Central memory CD8-positive, alpha-beta T cell (primary cell): ENCODE data around the gene SMIM5.

Experiments used
- ATAC-seq: fragments of 150-1000 bp; cut with Tn5 transposase; replicated peaks from 2 replicates; pipeline ENCODE4 v1.10.0; 2022; ENCODE audit warnings: mild to moderate bottlenecking, moderate FRiP score, moderate number of reproducible peaks; ENCODE audit not compliant: poor library complexity, severe bottlenecking; ENCODE audit errors: extremely low read depth
- DNase-seq, 2 donors: peaks; one replicate each; pipeline ENCODE4 v3.0.0; 2021; ENCODE audit warnings: low spot score in 2 of 2
- H3K27ac Mint-ChIP-seq: one replicate; pipeline ENCODE4 v1.8.0; 2022; ENCODE audit warnings: low read depth, mild to moderate bottlenecking, moderate library complexity, mixed read lengths
- H3K27me3 Mint-ChIP-seq: one replicate; pipeline ENCODE4 v1.8.0; 2022; ENCODE audit warnings: mixed read lengths
- H3K36me3 Mint-ChIP-seq: one replicate; pipeline ENCODE4 v1.8.0; 2022; ENCODE audit warnings: mild to moderate bottlenecking, moderate library complexity, mixed read lengths; ENCODE audit not compliant: insufficient read depth
- H3K4me1 Mint-ChIP-seq: one replicate; pipeline ENCODE4 v1.8.0; 2022; ENCODE audit warnings: mixed read lengths
- H3K4me3 Mint-ChIP-seq: one replicate; pipeline ENCODE4 v1.8.0; 2022; ENCODE audit warnings: mild to moderate bottlenecking, moderate library complexity, mixed read lengths
- H3K9me3 Mint-ChIP-seq: one replicate; pipeline ENCODE4 v1.8.0; 2022; ENCODE audit warnings: mixed read lengths

Gene SMIM5

GRCh38 chr17:75611851-75612429 is 21.3 kb upstream of the SMIM5 start:
- Mint-ChIP-seq H3K4me3 (no peak overlapping the region), H3K9me3 (no peaks in the 10 kb centered on the region), H3K27me3 (no peaks in the 10 kb centered on the region), H3K4me1 (no peaks in the 10 kb centered on the region), H3K36me3 (peaks cover 2% of the 10 kb centered on the region), H3K27ac (no peak overlapping the region)
- DNase-seq: no peak
- no peak for ATAC-seq

DNA sequence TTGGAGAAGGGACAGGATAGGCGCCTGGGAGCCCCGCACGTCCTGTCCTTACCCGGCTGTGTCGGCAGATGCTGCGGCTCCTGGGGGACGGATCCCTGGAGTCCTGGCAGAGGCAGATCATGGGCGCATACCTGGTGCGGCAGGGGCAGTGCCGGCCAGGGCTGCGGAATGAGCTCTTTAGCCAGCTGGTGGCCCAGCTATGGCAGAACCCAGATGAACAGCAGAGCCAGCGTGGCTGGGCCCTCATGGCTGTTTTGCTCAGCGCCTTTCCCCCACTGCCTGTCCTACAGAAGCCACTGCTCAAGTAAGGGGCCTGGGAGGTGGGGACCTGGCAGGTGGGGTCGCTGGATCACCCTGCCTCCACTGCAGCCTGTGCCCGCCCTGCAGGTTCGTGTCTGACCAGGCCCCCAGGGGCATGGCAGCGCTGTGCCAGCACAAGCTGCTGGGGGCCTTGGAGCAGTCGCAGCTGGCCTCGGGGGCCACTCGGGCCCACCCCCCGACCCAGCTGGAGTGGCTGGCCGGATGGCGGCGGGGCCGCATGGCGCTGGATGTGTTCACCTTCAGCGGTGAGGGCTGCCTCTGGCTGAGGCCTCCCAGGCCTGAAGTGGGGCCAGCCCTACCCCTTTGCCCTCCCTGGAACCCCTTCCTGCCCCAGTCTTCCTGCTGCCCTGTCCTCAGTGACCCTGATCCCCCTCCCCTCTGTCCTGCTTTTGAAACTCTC is 20.2 kb upstream of the SMIM5 start:
- Mint-ChIP-seq H3K9me3 (no peaks in the 10 kb centered on the region), H3K27ac (no peak overlapping the region), H3K4me3 (no peak overlapping the region), H3K36me3 (peaks cover 2% of the 10 kb centered on the region), H3K4me1 (no peaks in the 10 kb centered on the region), H3K27me3 (no peaks in the 10 kb centered on the region)
- no peak for ATAC-seq
- DNase-seq: no peak

- Mint-ChIP-seq H3K4me1 (no peaks in the 10 kb centered on the region), H3K27ac (no peak overlapping the region), H3K27me3 (no peaks in the 10 kb centered on the region), H3K36me3 (peaks cover 2% of the 10 kb centered on the region), H3K4me3 (no peak overlapping the region), H3K9me3 (no peaks in the 10 kb centered on the region)
- ATAC-seq: no peak
- no peak for DNase-seq
Observed at GRCh38 chr17:75614006-75614405, 19.2 kb upstream of the SMIM5 start.

- ATAC-seq (no peak), DNase-seq (no peak)
- Mint-ChIP-seq H3K4me1 (no peaks in the 10 kb centered on the region), H3K27me3 (no peaks in the 10 kb centered on the region), H3K27ac (no peak overlapping the region), H3K36me3 (peaks cover 2% of the 10 kb centered on the region), H3K4me3 (no peak overlapping the region), H3K9me3 (no peaks in the 10 kb centered on the region)
Observed at GRCh38 chr17:75614556-75615270, 18.5 kb upstream of the SMIM5 start.

DNA sequence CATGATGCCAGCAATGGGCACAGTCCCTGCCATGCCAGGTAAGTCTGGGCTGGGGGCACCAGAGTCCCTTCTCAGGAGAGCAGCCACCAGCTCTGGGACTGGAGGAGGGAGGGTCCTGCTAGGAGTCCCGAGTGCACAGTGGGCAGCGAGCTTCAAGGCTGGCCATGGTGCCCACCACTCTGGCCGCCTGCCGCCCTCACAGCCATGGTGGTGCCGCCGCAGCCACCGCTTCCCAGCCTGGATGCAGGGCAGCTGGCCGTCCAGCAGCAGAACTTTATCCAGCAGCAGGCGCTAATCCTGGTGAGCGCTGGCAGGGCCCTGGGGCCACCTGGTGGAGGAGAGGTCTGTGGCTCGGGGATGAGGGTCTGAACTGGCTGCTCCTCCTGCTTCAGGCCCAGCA is 17.9 kb upstream of the SMIM5 start:
- no peaks in the 10 kb centered on the region for H3K4me1 Mint-ChIP-seq
- H3K4me3 Mint-ChIP-seq: no peak overlapping the region
- peaks cover 2% of the 10 kb centered on the region for H3K36me3 Mint-ChIP-seq
- H3K27me3 Mint-ChIP-seq: no peaks in the 10 kb centered on the region
- H3K27ac Mint-ChIP-seq: no peak overlapping the region
- DNase-seq: no peak
- H3K9me3 Mint-ChIP-seq: no peaks in the 10 kb centered on the region
- ATAC-seq: no peak

GRCh38 chr17:75616521-75617122 is 16.6 kb upstream of the SMIM5 start:
- no peak overlapping the region for H3K4me3 Mint-ChIP-seq
- no peaks in the 10 kb centered on the region for H3K27me3 Mint-ChIP-seq
- DNase-seq (no peak), ATAC-seq (no peak)
- H3K9me3 Mint-ChIP-seq: no peaks in the 10 kb centered on the region
- H3K4me1 Mint-ChIP-seq: no peaks in the 10 kb centered on the region
- no peak overlapping the region for H3K27ac Mint-ChIP-seq
- peaks cover 2% of the 10 kb centered on the region for H3K36me3 Mint-ChIP-seq

GRCh38 chr17:75617218-75617617 is 16.0 kb upstream of the SMIM5 start:
- Mint-ChIP-seq H3K36me3 (no peaks in the 10 kb centered on the region), H3K4me3 (no peak overlapping the region), H3K9me3 (no peaks in the 10 kb centered on the region), H3K27ac (no peak overlapping the region), H3K27me3 (no peaks in the 10 kb centered on the region), H3K4me1 (peaks cover 3% of the 10 kb centered on the region)
- ATAC-seq (no peak), DNase-seq (no peak)

GRCh38 chr17:75617675-75618074 is 15.6 kb upstream of the SMIM5 start:
- Mint-ChIP-seq H3K4me1 (peaks cover 6% of the 10 kb centered on the region), H3K36me3 (no peaks in the 10 kb centered on the region), H3K4me3 (no peak overlapping the region), H3K27ac (no peak overlapping the region), H3K9me3 (no peaks in the 10 kb centered on the region), H3K27me3 (no peaks in the 10 kb centered on the region)
- DNase-seq (no peak), ATAC-seq (no peak)

DNA sequence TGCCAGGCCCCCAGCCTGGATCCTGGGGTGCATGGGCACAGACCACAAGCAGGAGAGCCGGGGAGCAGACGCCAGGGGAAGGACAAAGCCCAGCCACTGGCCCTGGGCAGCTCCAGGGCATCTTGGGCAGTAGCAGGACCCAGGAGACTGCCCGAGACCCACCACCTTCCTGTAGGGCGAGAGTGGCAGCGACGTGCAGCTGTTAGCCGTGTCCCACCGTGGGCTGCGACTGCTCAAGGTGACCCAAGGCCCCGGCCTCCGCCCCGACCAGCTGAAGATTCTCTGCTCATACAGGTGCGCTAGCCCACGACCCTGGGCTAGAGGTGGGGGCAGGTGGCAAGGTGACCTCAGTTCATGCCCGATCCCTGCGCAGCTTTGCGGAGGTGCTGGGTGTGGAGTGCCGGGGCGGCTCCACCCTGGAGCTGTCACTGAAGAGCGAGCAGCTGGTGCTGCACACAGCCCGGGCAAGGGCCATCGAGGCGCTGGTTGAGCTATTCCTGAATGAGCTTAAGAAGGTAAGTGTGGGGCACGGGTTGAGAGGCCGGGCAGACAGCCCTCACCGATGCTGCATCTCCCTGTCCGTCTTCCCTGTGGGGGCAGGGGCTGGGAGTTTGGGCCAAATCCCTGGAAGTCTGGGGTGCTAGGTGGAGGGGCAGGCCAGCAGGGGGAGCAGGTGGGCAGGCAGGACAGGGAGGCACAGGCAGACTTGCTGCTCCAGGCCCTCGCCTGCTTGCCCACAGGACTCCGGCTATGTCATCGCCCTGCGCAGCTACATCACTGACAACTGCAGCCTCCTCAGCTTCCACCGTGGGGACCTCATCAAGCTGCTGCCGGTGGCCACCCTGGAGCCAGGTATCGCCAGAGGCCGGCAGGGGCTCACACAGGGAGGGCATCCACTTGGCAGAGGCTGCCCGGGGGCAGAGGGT is 13.5 kb upstream of the SMIM5 start:
- Mint-ChIP-seq H3K9me3 (no peaks in the 10 kb centered on the region), H3K27ac (no peak overlapping the region), H3K36me3 (no peaks in the 10 kb centered on the region), H3K4me3 (no peak overlapping the region), H3K4me1 (peaks cover 6% of the 10 kb centered on the region), H3K27me3 (no peaks in the 10 kb centered on the region)
- ATAC-seq: no peak
- DNase-seq: no peak

- H3K27me3 Mint-ChIP-seq: no peaks in the 10 kb centered on the region
- ATAC-seq: no peak
- H3K4me1 Mint-ChIP-seq: peaks cover 6% of the 10 kb centered on the region
- no peak overlapping the region for H3K4me3 Mint-ChIP-seq
- DNase-seq: no peak
- peaks cover 2% of the 10 kb centered on the region for H3K36me3 Mint-ChIP-seq
- no peak overlapping the region for H3K27ac Mint-ChIP-seq
- no peaks in the 10 kb centered on the region for H3K9me3 Mint-ChIP-seq
Observed at GRCh38 chr17:75621489-75621888, 11.7 kb upstream of the SMIM5 start.

DNA sequence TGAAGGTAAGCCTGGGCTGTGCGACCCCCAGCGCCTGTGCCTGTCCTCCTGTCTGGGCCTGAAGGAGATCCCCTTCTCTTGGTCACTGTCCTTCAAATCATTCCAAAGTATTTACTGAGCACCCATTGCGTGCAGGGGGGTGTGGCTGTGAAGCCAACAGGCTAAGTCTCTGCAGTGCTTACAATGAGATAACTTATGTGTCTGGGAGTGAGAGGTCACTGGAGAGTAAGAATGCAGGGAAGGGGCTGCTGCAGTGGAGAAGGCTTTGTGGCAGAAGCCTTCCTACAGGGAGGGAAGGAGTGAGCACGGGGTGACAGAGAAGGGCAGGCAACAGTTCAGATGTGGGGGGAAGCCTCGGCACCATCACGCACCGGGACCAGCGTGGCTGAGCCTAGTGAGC is 11.2 kb upstream of the SMIM5 start:
- H3K4me3 Mint-ChIP-seq: no peak overlapping the region
- ATAC-seq: no peak

DNA sequence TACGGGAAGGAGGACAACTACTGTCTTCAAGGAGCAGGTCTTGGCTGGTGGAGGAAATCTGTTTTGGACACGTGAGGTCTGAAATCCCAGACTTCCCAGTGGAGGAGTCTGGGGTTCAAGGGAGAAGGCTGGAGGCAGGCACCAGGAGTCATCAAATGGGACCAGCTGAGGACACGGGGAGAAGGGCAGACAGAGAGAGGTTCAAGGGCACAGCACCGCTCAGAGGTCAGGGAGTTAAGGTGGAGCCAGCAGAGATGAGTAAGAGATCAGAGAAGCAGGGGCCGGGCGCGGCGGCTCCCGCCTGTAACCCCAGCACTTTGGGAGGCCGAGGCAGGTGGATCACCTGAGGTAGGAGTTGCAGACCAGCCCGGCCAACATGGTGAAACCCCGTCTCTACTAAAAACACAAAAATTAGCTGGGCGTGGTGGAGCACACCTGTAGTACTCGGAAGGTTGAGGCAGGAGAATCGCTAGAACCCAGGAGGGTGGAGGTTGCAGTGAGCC is 10.4 kb upstream of the SMIM5 start:
- no peak for ATAC-seq
- no peaks in the 10 kb centered on the region for H3K27me3 Mint-ChIP-seq

More for the DNA sequence above, 11.2 kb upstream of the SMIM5 start:
- H3K4me1 Mint-ChIP-seq: peaks cover 6% of the 10 kb centered on the region
- H3K27me3 Mint-ChIP-seq: no peaks in the 10 kb centered on the region
- H3K9me3 Mint-ChIP-seq: no peaks in the 10 kb centered on the region
- H3K27ac Mint-ChIP-seq: no peak overlapping the region
- peaks cover 2% of the 10 kb centered on the region for H3K36me3 Mint-ChIP-seq
- no peak for DNase-seq

More for the DNA sequence above, 10.4 kb upstream of the SMIM5 start:
- H3K4me3 Mint-ChIP-seq: no peak overlapping the region
- H3K27ac Mint-ChIP-seq: no peak overlapping the region
- H3K9me3 Mint-ChIP-seq: no peaks in the 10 kb centered on the region
- peaks cover 2% of the 10 kb centered on the region for H3K36me3 Mint-ChIP-seq
- peaks cover 6% of the 10 kb centered on the region for H3K4me1 Mint-ChIP-seq
- DNase-seq: no peak
